ENCODE results near the gene PDP2.

DNA sequence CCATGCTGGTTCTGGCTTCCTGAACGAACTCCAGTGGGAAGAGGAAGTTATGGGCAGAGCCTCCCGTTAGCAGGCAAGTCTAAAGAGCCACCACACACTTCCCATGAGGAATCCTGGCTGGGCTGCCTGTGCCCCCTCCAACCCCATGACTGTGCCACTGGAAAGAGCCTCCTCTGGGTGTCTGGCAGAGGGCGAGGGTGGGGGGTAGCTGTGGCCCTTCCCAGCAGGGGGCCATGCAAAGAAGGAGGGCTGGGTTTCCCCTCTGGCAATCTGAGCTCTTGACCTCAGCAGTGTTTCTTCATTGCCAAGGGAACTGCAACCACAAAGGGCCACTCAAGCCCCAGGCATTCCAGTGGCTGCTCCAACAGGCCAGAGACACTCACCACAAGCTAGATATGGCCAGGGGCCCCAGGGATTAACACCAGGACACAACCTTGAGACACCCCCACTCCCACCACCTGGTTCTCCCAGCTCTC is 46.7 kb downstream of the PDP2 start:
- TF ChIP-seq CTCF (IDR thresholded peaks at IDR 0.05; ENCODE audit: low read depth, low read length): no peak
- TF ChIP-seq EZH2phosphoT487 (IDR thresholded peaks at IDR 0.05; ENCODE audit: low read depth): no peak
